ENCODE data around the gene CHCHD3.

Gene CHCHD3

GRCh38 chr7:132760244-132760623 is 321.7 kb downstream of the CHCHD3 start:
- TF ChIP-seq EZH2phosphoT487 (IDR thresholded peaks at IDR 0.05; ENCODE audit: low read depth) = no peak
- TF ChIP-seq CTCF (IDR thresholded peaks at IDR 0.05; ENCODE audit: low read depth, low read length) = no peak
- Histone ChIP-seq H3K36me3 (replicated peaks; ENCODE audit: low read depth, low read length) (no peaks in the 10 kb centered on the region), H4K20me1 (ENCODE audit: insufficient read depth, low read length) (no peaks in the 10 kb centered on the region), H3K9ac (ENCODE audit: low read length) (no peak overlapping the region), H3K4me2 (ENCODE audit: low read length) (no peak overlapping the region), H2AFZ (ENCODE audit: low read depth, low read length) (no peak overlapping the region), H3K4me1 (ENCODE audit: low read length) (no peaks in the 10 kb centered on the region), H3K4me3 (ENCODE audit: low read length) (no peak overlapping the region), H3K79me2 (ENCODE audit: low read length) (no peaks in the 10 kb centered on the region), H3K27me3 (ENCODE audit: low read depth, low read length) (no peaks in the 10 kb centered on the region), H3K9me3 (ENCODE audit: insufficient read depth, low read length) (no peaks in the 10 kb centered on the region), H3K27ac (ENCODE audit: low read length) (no peak overlapping the region)

- Histone ChIP-seq H3K4me3 (ENCODE audit: low read length) (no peak overlapping the region), H3K9ac (ENCODE audit: low read length) (no peak overlapping the region), H3K79me2 (ENCODE audit: low read length) (no peaks in the 10 kb centered on the region), H2AFZ (ENCODE audit: low read depth, low read length) (no peak overlapping the region), H4K20me1 (ENCODE audit: insufficient read depth, low read length) (no peaks in the 10 kb centered on the region), H3K36me3 (replicated peaks; ENCODE audit: low read depth, low read length) (no peaks in the 10 kb centered on the region), H3K27ac (ENCODE audit: low read length) (no peak overlapping the region), H3K27me3 (ENCODE audit: low read depth, low read length) (no peaks in the 10 kb centered on the region), H3K9me3 (ENCODE audit: insufficient read depth, low read length) (no peaks in the 10 kb centered on the region), H3K4me2 (ENCODE audit: low read length) (no peak overlapping the region), H3K4me1 (ENCODE audit: low read length) (no peaks in the 10 kb centered on the region)
- TF ChIP-seq CTCF (IDR thresholded peaks at IDR 0.05; ENCODE audit: low read depth, low read length) (no peak), EZH2phosphoT487 (IDR thresholded peaks at IDR 0.05; ENCODE audit: low read depth) (no peak)
Observed at GRCh38 chr7:132759482-132760243, 322.2 kb downstream of the CHCHD3 start.

GRCh38 chr7:132758986-132759385 is 322.9 kb downstream of the CHCHD3 start:
- Histone ChIP-seq H3K4me1 (ENCODE audit: low read length) (no peaks in the 10 kb centered on the region), H3K4me2 (ENCODE audit: low read length) (no peak overlapping the region), H4K20me1 (ENCODE audit: insufficient read depth, low read length) (no peaks in the 10 kb centered on the region), H3K79me2 (ENCODE audit: low read length) (no peaks in the 10 kb centered on the region), H3K9ac (ENCODE audit: low read length) (no peak overlapping the region), H3K27ac (ENCODE audit: low read length) (no peak overlapping the region), H3K27me3 (ENCODE audit: low read depth, low read length) (no peaks in the 10 kb centered on the region), H2AFZ (ENCODE audit: low read depth, low read length) (no peak overlapping the region), H3K4me3 (ENCODE audit: low read length) (no peak overlapping the region), H3K36me3 (replicated peaks; ENCODE audit: low read depth, low read length) (no peaks in the 10 kb centered on the region), H3K9me3 (ENCODE audit: insufficient read depth, low read length) (no peaks in the 10 kb centered on the region)
- TF ChIP-seq EZH2phosphoT487 (IDR thresholded peaks at IDR 0.05; ENCODE audit: low read depth) (no peak), CTCF (IDR thresholded peaks at IDR 0.05; ENCODE audit: low read depth, low read length) (no peak)

GRCh38 chr7:132757783-132758182 is 324.1 kb downstream of the CHCHD3 start:
- Histone ChIP-seq H3K4me2 (ENCODE audit: low read length) (no peak overlapping the region), H3K9ac (ENCODE audit: low read length) (no peak overlapping the region), H3K27ac (ENCODE audit: low read length) (no peak overlapping the region), H3K36me3 (replicated peaks; ENCODE audit: low read depth, low read length) (no peaks in the 10 kb centered on the region), H3K9me3 (ENCODE audit: insufficient read depth, low read length) (no peaks in the 10 kb centered on the region), H2AFZ (ENCODE audit: low read depth, low read length) (no peak overlapping the region), H3K27me3 (ENCODE audit: low read depth, low read length) (no peaks in the 10 kb centered on the region), H3K4me1 (ENCODE audit: low read length) (no peaks in the 10 kb centered on the region), H3K79me2 (ENCODE audit: low read length) (no peaks in the 10 kb centered on the region), H4K20me1 (ENCODE audit: insufficient read depth, low read length) (no peaks in the 10 kb centered on the region), H3K4me3 (ENCODE audit: low read length) (no peak overlapping the region)
- TF ChIP-seq EZH2phosphoT487 (IDR thresholded peaks at IDR 0.05; ENCODE audit: low read depth) (no peak), CTCF (IDR thresholded peaks at IDR 0.05; ENCODE audit: low read depth, low read length) (no peak)
